H54 (cell line): ENCODE results near the gene CACNA1C.

ENCODE experiments used
- DNase-seq: peaks from one replicate; pipeline ENCODE4 v3.0.0; 2011; ENCODE audit warnings: low spot score, mixed read lengths; ENCODE audit not compliant: insufficient read length
- FAIRE-seq: peaks from 3 replicates; lab custom pipeline; 2011; peaks lifted over from hg19 to GRCh38; lab: Jason Lieb, UNC
- POLR2A ChIP-seq: IDR thresholded peaks from 2 replicates; pipeline ENCODE4 v1.6.1; 2011; ENCODE audit warnings: low read depth, mild to moderate bottlenecking, low read length

The CACNA1C gene

DNA sequence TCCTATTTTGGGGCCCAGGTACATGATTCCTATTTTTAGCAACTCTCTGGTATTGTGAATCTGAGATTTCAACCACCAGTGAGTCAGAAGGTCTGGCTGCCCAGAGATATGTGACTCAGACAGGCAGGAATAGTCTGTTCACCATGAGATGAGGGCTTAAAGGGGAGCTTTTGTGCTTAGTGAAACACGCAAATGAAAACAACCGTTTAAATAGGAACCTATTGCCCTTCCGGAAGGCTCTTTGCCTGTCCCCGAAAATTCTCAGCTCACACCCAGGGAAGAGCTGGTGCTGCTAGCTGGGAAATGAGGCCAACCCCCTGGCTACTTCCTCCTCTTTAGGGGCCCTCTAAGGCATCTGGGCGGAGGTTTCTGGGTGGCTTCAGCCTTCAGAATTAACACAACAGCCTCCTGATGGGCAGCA is 283.6 kb downstream of the CACNA1C start:
- TF ChIP-seq POLR2A, result no peak
- DNase-seq (peak; percentile 74), FAIRE-seq (peak; percentile 89)

- FAIRE-seq (no peak), DNase-seq (no peak)
- no peak for TF ChIP-seq POLR2A
Measured at GRCh38 chr12:2337031-2338010, 284.5 kb downstream of the CACNA1C start.

DNA sequence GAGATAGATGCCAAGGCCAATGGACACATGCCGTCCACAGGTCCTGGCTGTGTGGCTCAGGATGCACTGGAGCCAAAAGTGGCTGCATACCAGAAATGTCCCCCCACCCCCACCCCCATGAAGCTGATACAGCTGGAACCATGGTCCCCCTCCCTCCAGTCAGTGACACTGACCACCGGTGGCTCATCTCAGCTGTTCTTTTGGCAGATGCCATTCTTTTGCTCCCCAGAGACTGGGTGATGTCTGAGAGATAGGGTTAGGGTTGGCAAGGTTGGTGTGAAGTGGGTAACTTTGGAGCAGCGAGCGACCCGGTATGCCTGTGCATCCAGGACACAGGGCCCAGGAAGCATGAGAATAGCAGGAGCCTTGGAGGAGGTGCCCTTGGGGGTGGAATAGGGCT is 285.6 kb downstream of the CACNA1C start:
- DNase-seq (no peak), FAIRE-seq (no peak)
- no peak for TF ChIP-seq POLR2A

DNA sequence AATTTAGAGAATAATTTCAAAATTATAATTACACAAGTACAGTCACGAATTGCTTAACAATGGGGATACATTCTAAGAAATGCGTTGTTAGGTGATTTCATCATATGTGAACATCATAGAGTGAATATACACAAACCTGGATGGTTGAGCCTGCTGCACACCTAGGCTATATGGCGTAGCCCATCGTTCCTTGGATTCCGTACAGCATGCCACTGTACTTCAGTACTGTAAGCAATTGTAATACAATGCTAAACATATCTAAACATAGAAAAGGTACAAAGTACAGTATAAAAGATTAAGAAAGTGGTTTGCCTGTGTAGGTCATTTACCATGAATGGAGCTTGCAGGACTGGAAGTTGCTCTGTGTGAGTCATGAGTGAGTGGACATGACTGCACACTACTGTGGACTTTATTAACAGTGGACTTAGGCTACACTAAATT is 286.2 kb downstream of the CACNA1C start:
- FAIRE-seq (no peak), DNase-seq (no peak)
- TF ChIP-seq POLR2A, result no peak

DNA sequence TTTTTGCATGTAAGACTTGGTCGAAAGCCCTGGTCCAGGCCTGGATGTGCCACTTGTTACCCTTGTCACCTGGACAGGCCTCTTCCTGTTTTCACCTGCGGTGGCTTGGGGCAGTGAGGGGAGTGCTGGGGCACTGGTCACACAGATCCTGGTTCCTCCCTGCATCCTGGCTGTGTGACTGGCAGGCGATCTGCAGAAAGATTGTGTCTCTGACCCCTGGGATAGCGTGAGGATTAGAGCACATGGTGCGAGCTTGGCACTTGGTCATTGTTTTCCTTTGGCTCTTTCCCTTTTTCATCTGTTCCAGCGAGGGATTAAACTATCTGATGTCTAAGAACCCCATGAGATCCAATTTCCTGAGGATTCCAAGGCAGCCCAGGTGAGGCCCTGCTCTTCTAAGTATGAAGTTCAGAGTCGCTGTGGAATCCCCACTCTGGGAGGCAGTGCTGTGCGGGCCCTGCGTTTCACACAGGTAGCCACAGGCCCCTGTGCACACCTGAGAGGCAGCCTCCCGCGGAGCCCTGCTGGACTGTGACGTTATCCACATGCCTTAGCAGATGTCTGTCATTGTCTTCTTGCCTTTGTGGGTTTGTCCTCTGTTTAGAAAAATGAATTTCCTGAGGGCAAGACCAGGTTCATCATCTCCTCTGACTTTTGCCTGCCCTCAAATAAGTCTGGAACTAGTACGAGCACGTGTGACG is 288.4 kb downstream of the CACNA1C start:
- DNase-seq (no peak), FAIRE-seq (no peak)
- TF ChIP-seq POLR2A, result no peak

DNA sequence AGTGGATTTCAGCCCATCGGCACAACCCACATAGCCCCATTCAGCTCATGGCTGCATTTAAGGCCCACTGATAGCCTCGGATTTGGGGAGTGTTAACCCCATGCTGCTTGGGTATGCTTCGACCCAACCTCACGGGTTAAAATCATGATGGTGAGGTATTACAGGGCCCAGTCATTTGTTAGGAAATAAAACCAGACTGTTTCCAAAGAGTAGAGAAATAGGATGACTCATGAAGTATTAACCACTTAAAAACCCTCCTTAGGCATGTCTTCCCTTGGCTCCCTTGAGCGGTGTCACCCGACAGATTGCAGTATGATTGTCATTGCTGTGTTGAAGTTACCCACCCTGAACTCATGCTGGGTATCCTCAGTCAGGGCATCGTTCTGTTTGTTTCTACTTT is 289.1 kb downstream of the CACNA1C start:
- no peak for TF ChIP-seq POLR2A
- no peak for FAIRE-seq
- no peak for DNase-seq

- TF ChIP-seq POLR2A, result no peak
- FAIRE-seq, result no peak
- no peak for DNase-seq
Measured at GRCh38 chr12:2343681-2344080, 290.9 kb downstream of the CACNA1C start.

DNA sequence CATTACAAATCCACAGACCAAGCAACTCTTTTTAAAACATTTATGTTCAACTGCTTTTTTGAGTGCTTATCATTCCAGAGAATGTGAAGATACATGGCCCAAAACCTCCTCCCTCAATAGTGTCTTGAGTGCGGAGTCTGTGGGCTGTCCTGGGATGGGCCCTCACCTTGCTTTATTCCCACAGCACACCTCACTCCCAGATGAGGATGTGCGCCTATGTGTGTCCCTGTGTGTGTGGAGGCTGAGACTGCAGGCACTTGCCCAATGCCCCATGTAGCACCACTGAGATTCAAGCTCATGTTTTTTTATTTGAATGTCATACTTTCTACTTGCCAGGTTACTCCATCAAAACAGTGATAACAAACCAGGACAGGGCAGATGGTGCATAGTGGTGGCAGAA is 291.7 kb downstream of the CACNA1C start:
- FAIRE-seq (no peak), DNase-seq (no peak)
- no peak for TF ChIP-seq POLR2A

DNA sequence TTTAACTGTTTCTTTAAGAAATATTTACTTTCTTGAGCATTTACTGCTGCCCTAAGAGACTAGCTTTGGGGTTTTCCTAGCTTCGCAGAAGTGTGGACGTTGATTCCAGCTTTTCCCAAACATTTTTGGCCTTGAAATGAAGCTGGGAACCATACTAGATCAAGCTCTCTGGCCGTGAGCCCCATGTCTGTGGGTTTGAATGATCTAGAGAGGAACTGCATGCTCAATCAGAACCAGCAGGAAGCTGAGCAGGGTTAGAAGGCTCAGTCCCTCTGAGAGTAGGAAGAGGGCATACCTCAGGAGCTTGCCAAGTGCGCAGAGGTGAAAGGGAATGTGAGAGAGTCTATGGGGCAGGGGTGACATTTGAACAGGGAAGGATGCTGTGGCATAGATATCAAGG is 292.1 kb downstream of the CACNA1C start:
- no peak for DNase-seq
- FAIRE-seq, result no peak
- TF ChIP-seq POLR2A, result no peak

GRCh38 chr12:2345902-2346301 is 293.1 kb downstream of the CACNA1C start:
- FAIRE-seq (no peak), DNase-seq (no peak)
- no peak for TF ChIP-seq POLR2A

DNA sequence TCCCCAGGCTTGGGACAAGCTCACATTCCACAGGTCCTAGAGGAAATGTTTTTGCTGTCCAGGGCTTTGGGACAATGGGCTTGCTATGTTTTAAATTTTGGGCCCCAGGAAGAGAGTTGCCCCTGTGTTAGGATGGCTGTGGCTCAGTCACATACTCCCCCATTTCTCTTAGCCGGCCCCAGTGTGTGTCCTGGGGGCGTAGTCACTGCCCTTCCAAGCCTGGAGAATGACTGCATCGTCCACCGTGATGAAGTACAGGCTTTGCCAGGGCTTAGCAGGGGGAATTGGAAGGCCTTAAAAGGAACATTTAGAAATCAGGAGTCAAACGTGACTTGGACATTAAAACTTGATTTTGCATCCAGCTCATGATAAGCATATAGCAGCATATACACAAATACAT is 293.6 kb downstream of the CACNA1C start:
- DNase-seq, result no peak
- TF ChIP-seq POLR2A, result no peak
- FAIRE-seq, result no peak

- no peak for TF ChIP-seq POLR2A
- no peak for FAIRE-seq
- DNase-seq, result no peak
Measured at GRCh38 chr12:2347137-2347843, 294.5 kb downstream of the CACNA1C start.

- no peak for FAIRE-seq
Measured at GRCh38 chr12:2347844-2348481, 295.2 kb downstream of the CACNA1C start.

More at GRCh38 chr12:2347844-2348481, 295.2 kb downstream of the CACNA1C start:
- TF ChIP-seq POLR2A, result no peak
- no peak for DNase-seq
